GM19328 (cell line): ENCODE measurements around the gene FKBP2.

ENCODE experiments used
- ATAC-seq: cut with Tn5 transposase; IDR thresholded peaks from one replicate; pipeline ENCODE4 v1.9.1; 2021; ENCODE audit warnings: mild to moderate bottlenecking, moderate library complexity; ENCODE audit not compliant: unreplicated experiment

Gene FKBP2

GRCh38 chr11:64240435-64241240, at the start of gene FKBP2:
Gene FKBP2 (plus strand): TSS chr11:64241095. CDS start chr11:64242388, 1,293 bp downstream.
- ATAC-seq, result peak; percentile 56

DNA sequence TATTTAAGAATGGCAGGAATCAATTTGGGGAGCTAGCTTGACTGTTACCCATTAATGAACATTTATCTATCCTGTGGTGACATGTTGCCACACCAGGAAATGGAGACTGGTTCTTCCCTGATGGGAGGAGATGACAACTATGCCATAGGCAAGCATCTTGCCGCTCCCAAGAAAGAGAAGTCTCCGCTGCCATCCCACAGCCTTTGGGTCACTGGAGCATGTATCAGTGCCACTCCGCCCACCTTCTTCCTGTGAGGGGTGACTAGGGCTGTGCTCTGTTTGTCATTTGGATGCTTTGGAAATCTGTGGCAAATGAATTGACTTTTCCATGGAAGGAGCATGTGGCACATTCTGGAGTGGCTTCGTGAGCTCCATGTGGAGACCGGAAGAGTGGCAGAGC, 48.5 kb upstream of the FKBP2 start:
- ATAC-seq, result no peak

GRCh38 chr11:64196626-64197025, 44.3 kb upstream of the FKBP2 start:
- ATAC-seq, result no peak

DNA sequence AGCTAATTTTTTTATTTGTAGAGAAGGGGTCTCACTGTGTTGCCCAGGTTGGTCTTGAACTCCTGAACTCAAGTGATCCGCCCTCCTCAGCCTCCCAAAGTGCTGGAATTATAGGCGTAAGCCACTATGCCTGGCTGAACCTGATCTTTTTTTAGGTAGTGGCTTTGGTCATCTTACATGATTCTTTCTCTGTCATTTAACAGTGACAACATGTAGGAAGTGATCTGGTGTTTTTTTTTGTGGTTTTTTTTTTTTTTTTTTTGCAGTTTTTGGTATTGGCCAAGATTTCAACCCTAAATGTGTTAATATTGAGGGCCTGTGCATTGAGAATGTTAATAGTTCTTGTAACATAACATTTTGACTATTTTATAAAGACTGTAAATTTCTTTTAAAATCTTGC, 42.4 kb upstream of the FKBP2 start:
- no peak for ATAC-seq

DNA sequence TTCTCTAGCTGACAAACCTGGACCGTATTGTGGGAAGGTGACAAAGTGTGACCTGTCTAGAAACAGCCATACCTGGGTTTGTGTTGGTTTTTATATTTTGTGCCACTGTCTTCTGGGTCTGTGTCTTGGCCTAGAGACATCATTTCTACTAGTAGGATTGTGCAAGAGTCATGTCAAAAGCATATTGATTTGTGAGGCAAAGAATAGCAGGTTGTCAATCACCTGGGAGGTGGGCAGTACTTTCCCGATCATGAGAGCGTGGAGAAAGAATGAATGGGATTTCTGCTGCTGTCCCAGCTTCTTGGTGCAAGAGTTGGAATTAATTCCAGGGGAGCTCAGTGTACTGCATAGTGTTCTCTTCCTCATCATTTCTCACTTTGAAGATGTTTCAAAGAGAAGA, 39.4 kb upstream of the FKBP2 start:
- no peak for ATAC-seq

DNA sequence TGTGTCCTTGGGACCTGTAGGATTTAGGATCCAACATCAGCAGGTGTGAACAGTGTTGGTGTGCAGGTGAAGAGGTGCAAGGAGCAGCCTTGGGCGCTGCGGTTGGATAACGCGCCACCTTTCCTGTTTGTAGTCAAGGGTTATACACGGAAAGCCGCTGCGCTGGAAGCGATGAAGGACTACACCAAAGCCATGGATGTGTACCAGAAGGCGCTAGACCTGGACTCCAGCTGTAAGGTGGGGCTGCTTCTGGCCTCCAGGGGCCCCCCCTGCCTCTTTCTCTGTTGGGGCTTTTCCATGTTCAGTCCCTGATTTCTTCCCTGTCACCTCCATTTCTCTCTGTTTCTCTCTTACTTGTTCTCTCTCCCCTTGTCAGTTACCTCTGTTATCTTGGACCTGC, 37.9 kb upstream of the FKBP2 start:
- ATAC-seq, result no peak

DNA sequence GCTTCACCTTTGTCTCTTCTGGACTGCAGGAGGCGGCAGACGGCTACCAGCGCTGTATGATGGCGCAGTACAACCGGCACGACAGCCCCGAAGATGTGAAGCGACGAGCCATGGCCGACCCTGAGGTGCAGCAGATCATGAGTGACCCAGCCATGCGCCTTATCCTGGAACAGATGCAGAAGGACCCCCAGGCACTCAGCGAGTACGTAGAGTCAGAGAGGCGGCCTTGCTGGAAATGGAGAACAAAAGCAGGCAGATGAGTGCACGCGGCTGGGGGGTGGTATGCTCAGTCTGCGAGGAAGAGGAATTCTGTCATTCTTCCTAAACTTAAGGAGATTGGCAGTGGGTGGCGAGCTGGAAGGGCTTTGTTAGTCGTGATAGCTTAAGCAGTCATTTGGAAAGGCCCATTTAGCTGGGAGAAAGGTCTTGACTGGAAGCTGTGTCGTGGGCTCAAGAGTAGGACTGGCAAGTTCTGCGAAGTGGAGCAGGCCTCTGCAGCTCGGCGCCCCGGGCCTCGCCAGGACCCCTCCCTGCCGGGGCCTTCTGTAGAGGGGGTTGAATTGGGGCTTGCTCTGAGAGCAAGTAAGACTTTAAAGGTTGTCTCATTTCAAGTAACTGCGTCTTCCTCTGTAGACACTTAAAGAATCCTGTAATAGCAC, 37.3 kb upstream of the FKBP2 start:
- ATAC-seq, result no peak

- no peak for ATAC-seq
These were observed 36.8 kb upstream of the FKBP2 start for GRCh38 chr11:64204080-64204440.

- ATAC-seq, result no peak
These were observed 36.4 kb upstream of the FKBP2 start for GRCh38 chr11:64204464-64204989.

- ATAC-seq, result no peak
These were observed 34.2 kb upstream of the FKBP2 start, which contains the start of gene FERMT3 for GRCh38 chr11:64206457-64207255. Gene FERMT3 (plus strand): TSS chr11:64206721. CDS start chr11:64207365, 644 bp downstream.

GRCh38 chr11:64207256-64208085, 33.4 kb upstream of the FKBP2 start:
- peak; percentile 56 for ATAC-seq

GRCh38 chr11:64208086-64208795, 32.7 kb upstream of the FKBP2 start:
- ATAC-seq, result no peak

DNA sequence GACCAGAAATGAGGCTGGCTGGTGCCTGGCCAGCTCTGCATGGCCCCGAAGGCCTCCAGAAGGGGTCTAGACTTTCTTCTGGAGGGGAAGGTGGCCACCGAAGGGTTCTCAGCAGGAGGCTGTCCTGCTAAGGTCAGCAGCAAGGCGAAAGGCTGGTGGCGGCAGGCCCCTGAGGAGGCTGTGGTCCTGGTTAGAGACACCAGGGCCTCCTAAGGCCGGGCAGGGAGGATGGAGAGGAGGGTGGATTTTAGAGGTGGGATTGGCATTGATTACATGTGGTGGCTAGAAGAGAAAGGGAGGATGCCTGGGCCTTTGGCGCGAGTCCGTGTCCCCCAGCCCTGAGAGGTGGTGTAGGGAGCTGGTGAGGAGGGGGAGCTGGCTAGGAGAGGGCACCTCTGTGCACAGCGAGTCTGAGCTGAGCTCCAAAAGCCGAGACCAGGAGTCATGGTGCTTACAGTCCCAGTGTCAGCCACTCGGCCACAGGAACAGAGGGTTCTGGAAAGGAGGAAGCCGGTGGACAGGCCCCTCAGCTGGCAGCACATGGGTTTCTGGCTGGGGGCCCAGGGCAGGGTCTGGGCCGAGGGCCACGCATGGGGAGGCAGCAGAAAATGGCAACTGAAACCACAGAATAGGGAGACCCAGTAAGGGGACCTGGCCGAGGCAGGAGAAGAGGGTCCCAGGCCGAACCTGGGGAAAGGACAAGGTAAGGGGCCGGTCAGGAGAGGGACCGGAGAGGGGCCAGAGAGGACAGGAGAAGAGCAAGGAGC, 31.9 kb upstream of the FKBP2 start:
- ATAC-seq, result no peak

GRCh38 chr11:64209563-64209843, 31.4 kb upstream of the FKBP2 start:
- ATAC-seq, result no peak

GRCh38 chr11:64210301-64211020, 30.4 kb upstream of the FKBP2 start:
- no peak for ATAC-seq

- ATAC-seq, result no peak
These were observed 29.6 kb upstream of the FKBP2 start for GRCh38 chr11:64211181-64211872.

DNA sequence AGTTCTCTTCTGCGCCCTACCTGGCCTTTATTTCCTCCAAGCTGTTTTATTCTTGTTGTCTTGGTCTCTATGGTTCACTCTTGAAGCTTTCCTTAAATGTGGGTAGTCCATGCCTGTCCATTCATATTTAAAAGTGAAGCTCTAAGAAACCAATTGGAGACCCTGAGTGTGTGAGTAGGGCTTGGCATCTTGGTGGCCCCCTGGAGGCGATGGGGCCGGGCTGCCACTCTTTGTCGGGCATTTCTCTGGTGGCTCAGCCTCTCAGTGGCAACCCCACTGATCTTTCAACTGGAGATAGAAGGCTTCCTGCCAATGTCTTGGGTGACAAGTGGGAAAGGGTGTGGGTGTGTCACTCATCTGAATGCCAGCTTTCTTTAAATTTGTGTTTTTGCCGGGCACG, 24.0 kb upstream of the FKBP2 start:
- no peak for ATAC-seq
